AG08396 (cell line): ENCODE data around the gene CYP8B1.
A peak's percentile ranks its signal among the peaks of the same experiment; 100 is the strongest.
"Not testable (repeated sequence)": the region's sequence is repeated elsewhere in the genome, so short reads cannot be mapped to it uniquely, and the experiment has no call there.

Experiments
- DNase-seq: peaks from one replicate; pipeline ENCODE4 v3.0.0; 2012; ENCODE audit warnings: low spot score, mixed read lengths

The CYP8B1 gene

DNA sequence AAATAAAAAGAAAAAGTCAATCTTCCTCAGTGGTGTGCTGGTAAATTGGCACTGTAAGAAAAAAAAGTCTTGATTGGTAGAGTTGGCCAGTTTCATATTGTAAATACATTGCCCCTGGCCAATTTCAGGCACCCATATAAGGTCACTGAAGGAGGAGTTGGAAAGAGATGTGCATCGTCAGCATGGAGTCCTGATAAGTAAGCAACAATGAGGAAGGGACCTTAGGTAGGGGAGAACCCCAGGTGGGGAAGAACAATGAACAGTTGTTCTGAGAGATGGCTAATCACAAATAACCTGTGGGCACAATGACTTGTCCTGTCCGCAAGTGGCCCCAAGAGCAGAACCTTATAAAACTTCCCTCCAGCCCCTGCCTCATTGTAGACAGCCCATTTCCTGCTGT is 8.6 kb upstream of the CYP8B1 start:
- no peak for DNase-seq

- not testable (repeated sequence) for DNase-seq
These were observed 7.7 kb upstream of the CYP8B1 start for GRCh38 chr3:42883251-42883930.

DNA sequence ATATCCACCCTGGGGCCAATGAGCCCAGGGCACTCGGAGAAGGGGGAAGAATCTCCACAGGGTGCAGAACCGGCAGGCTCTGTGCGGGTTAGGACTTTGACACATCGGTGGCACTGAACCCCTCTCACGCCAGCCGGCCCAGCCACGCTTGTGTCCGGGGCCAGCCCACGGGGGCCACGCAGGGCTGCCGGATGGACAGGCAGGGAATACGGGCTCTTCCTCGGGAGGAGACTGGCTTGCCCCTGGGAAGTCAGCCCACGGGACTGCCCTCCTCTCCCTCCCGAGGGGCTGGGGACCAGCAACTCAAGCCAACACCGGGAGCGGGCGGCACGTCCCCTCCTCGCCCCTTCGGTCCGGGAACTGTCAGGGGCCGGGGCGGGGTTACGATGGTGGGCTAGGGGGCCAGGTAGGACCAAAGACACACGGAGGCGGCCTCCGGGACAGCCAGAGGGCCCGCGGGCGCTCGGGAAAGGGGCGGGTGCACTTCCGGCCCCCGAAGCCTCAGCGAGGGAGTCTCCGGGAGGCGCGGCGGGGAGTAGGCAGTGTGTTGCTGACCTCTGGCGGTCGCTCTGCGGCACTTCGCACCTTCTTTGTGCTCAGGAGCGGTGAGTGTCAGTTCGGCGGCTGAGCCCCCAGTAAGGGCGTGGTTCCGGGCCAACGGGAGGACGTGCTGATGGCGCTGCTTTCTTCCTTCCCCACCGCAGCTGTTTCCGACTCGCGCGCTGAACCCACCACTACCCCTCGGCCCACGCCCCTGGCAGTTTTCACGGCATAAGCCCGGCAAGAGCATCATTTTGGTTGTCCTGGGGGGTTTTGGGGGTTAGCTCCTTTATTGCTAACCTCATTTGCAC is 5.1 kb upstream of the CYP8B1 start:
- peak; percentile 92 for DNase-seq

DNA sequence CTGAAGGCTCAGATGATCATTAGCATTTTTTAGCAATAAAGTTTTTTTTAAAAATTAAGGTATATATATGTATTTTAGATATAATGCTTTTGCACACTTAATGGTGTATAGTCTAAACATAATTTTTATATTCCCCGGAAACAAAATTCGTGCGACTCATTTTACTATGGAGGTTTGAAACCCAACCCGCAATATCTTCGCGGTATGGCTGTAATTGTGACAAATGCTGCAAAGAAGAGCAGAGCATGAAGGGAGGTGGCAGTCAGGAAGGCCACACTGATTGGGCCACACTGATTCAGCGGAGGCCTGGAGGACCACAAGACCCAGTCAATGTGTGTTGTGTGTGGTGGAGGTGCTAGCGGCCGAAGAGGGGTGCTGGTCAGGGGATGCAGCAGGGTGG is 4.5 kb upstream of the CYP8B1 start:
- DNase-seq = no peak

DNA sequence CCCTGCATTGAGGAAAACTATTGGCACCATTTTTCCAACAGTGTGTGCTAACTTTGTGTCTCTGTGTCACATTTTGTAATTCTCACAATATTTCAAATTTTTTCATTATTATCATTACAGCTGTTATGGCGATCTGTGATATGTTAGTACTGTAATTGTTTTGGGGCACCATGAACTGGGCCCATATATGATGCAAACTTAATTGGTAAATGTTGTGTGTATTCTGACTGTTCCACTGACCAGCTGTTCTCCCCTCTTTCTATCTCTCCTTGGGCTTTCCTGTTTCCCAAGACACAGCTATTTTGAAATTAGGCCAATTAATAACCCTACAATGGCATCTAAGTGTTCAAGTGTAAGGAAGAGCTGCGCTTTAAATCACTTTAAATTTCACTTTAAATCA is 2.2 kb upstream of the CYP8B1 start:
- DNase-seq = no peak

GRCh38 chr3:42876940-42877720 is 1.5 kb upstream of the CYP8B1 start:
- DNase-seq = no peak

DNA sequence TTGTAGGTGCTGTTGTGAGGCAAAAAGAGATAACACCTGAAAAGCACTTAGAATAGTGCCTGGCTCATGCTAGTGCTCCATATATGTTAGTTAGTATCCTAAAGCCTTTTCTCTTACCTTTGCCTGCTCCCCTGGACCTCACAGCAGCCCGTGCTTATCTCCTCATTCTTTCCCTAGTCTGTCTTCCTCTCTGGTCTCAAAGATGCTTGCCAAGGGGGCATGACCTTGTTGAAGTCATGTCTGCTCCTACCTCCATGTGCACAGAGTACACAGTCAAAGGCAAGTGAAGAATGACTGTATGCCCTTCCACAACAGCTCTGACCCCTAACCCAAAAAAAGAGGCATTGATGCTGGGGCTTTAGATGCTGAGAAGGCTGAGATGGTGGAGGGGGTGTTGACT is 722 bp upstream of the CYP8B1 start:
- no peak for DNase-seq

DNA sequence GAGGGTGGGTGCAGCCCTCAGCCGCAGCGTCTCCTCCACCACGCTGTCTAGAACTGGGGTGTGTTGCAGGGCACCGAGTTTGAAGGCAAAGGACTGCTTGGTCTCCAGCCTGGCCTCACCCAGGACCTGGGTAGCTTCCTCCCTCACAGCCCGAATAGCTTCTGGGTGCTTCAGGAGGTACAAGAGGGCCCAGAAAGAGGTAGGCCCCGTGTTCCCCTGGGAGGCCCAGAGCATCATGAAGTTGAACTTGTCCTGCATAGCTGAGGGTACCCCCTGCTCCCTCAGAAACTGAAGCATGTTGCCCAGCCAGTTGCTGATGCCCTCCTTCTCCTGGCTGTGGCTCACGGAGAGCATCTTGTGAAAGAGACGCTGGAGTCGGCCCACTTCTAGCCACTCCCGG is 930 bp downstream of the CYP8B1 start:
- no peak for DNase-seq

- no peak for DNase-seq
These were observed 2.3 kb downstream of the CYP8B1 start for GRCh38 chr3:42873221-42873982.

DNA sequence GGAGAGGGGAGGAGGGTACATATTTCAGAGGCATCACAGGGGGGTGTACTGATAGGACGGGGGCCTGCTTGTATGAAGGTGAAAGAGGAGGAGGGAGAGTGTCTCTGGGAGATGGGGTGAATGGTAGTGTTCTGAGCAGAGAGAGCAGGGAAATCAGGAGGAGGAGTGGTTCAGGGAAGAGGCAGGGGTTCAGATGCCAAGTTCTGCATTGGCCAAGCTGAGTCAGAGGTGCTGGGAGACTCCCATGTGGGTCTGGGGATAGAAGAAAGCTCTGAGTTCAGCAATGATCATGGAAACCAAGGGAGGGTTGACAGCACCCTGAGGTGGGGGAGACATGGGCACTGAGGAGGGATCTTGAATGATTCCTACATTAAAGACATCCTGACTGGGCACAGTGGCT is 3.0 kb downstream of the CYP8B1 start:
- no peak for DNase-seq

- DNase-seq = no peak
These were observed 4.0 kb downstream of the CYP8B1 start for GRCh38 chr3:42871592-42872196.

- no peak for DNase-seq
These were observed 6.8 kb downstream of the CYP8B1 start for GRCh38 chr3:42868841-42869240.

GRCh38 chr3:42867138-42867537 is 8.5 kb downstream of the CYP8B1 start:
- DNase-seq = no peak

GRCh38 chr3:42865256-42865655 is 10.4 kb downstream of the CYP8B1 start:
- no peak for DNase-seq

- DNase-seq = no peak
These were observed 11.2 kb downstream of the CYP8B1 start for GRCh38 chr3:42864321-42864950.

DNA sequence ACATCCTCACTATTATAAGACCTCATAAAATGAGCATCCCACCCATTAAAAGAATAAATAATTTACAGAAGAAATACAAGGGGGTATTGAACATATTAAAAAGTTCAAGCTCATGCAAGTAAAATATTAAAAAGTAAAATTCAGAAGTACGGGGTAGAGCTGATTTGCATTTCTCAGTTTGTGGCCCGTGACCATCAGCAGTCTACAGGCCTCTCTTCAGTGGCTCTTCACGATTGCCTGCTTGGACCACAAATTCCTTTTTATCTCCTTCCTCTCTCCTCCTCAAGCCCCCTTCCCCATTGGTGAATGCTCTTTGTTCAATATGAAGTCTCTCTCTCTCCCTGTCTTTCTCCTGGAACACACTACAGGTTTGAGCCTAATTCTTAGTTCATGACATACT is 19.1 kb downstream of the CYP8B1 start:
- DNase-seq = no peak

DNA sequence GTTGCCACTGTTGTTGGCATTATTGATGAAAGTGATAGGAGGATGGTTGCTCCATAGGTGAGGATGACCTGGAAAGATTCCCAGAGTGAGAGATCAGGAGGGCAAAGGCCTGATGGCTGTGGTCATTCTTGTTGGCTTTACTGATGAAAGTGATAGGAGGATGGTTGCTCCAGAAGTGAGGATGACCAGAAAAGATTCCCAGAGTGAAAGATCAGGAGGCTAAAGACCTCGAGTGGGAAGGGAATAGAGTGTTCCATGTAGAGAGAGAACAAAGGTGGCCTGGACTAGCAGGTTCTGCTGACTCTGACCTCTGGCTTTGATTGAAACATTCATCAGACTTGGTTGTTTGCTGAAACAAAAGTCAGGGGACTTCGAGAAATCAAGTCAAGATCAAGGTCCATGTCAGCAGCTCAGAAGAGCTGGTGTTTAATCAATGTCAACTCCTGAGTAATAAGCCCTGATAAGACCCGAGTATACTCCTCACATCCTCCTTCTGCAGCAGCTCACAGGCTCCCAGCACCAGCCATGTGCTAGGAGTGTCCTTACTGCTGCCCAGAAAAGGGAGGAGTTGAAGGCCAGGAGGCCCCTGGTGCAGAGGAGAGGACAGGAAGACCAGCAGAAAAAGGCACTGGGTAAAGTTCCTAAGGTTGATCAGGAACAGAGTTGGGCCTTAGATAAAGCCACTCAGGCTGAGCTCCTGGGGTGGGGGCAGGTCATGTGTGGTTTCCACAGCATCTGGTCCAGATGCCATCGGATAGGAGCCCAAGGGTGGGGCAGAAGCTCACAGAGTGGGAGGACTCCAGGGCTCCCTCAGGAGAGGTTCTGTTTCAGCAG is 19.9 kb downstream of the CYP8B1 start:
- DNase-seq = no peak

DNA sequence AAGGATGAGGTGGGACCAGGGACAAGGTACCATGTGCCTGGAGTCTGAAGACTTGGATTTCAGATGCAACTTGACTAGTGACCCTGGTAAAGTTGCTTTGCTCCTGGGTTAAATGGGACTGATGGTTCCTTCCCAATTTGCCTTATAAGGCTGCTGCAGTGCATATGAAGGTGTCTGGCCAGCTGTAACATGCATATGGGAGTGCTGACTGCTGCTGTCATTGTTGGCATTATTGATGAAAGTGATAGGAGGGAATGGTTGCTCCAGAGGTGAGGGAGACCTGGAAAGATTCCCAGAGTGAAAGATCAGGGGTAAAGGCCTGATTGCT is 20.5 kb downstream of the CYP8B1 start:
- DNase-seq = no peak

GRCh38 chr3:42853739-42854302 is 21.9 kb downstream of the CYP8B1 start:
- no peak for DNase-seq

DNA sequence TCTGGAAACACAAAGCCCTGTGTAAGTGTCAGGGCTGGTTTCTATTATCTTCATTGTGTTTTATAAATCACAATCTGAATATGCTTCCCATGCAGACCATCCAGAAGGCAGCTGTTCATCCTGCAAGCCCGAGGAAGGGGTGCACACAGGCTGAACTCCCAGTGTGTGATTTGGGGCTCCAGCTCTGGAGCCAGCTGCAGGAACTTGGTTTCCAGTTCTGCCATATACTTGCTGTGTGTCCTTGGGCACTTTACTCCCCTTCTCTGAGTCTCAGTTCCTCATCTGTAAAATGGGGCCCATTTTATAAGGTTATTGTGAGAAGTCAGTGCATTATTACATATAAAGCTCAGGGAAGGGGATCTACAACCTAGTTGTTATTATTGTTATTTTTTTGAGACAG is 22.6 kb downstream of the CYP8B1 start:
- no peak for DNase-seq
